NCI-H524 (cell line): ENCODE measurements around the gene GLCCI1.
"Not testable (repeated sequence)": the region's sequence is repeated elsewhere in the genome, so short reads cannot be mapped to it uniquely, and the experiment has no call there.

Experiments used
- DNase-seq, 2 experiments: peaks; one replicate each; lab custom pipeline; 2025; lab: John Stamatoyannopoulos, UW

The GLCCI1 gene

DNA sequence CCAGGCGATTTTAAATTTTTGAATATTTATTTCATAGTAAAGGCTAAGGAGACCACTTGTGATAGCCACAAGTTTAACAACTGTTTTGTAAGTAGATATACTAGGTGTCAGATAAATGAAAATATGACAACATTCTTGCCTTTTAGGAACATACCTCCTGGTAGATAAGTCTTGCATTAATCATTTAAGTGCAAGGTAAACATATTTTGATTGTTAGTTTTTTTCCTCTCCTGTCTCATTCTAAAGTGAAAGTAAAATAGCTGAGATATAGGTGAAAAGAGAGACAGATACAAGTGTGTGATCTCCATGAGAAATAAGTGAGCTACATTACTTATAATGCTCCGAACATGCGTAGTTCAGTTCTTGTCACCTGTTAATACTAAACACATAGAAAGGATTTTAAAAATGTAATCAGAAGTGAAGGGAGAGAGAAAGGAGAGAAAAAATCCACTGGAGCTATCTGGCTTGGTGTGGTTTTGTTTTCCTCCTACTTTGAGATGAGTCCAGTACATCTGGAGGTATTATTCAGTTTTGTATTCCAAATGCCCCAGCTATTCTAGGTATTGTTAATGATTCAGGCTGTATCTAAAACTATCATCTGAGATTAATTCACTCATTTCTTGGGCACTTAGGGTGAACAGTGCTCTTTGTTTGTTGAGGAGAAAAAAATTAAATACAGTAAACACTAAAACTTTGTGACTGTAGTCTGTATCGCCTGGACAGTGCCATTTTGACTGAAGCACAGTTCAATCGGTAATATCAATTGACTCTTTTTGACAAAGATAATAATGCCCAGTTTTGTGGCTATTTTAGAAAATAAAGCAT lies 21.2 kb downstream of the GLCCI1 start:
- DNase-seq, result no peak

GRCh38 chr7:7990441-7990761 lies 21.8 kb downstream of the GLCCI1 start:
- DNase-seq, result no peak

DNA sequence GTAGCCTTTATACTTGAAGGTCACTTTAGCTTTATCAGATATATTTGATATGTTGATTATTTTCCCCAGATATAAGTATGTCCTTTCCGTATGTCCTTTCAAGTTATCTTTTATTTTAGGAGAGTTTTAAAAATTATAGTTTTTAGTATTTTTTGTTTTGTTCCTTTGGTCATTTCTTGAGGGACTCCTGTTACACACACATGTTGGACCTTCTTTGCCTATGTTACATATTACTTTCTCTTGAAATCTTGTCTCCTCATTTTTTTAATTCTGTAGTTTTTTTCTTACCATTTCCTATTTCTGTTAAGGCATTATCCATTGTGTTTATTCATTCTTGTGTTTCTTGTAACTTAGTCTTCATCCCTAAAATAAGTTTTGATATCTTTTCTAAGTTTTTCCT lies 23.9 kb downstream of the GLCCI1 start:
- DNase-seq, result no peak

GRCh38 chr7:7995348-7995747 lies 26.8 kb downstream of the GLCCI1 start:
- DNase-seq, result not testable (repeated sequence)

GRCh38 chr7:7996568-7996967 lies 28.0 kb downstream of the GLCCI1 start:
- no peak for DNase-seq

- DNase-seq, result no peak
Measured at GRCh38 chr7:8000315-8000941, 31.8 kb downstream of the GLCCI1 start.

DNA sequence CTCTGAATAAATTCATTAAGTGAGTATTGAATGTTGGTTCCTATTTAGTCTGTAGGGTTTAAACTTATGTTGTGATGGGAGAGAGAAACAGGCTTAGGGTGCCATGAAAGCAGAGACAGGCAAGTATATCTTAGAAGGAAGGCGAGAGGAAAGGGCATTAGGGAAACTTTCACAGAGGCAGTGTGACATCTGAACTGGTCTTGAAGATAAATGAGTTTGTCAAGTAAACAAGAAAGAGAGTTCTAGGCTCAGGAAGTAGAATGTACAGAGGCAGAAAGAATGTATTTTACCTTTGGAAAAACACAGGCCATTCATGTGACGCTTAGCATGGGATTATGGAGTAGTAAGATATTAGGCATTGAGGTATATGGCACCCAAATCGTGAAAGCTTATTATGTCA lies 34.5 kb downstream of the GLCCI1 start:
- no peak for DNase-seq

DNA sequence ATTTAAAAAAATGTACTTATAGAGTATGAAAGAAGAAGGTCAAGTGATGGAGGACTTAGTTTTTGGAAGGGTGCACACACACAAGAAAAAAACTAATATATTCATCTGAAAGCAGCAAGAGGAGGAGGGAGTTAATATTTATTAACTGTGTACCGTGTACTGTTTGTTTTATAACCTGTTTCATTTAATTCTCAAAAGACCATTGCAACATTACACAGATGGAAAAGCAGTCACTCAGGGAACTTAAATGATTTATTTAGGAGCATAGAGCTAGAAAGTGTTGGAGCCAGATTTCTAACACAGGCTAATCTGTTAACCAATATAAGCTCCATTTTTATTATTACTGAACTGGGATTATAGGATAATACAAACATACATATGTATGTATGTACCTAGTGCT lies 36.7 kb downstream of the GLCCI1 start:
- DNase-seq, result no peak

- DNase-seq, result no peak
Measured at GRCh38 chr7:8014399-8014798, 45.8 kb downstream of the GLCCI1 start.

DNA sequence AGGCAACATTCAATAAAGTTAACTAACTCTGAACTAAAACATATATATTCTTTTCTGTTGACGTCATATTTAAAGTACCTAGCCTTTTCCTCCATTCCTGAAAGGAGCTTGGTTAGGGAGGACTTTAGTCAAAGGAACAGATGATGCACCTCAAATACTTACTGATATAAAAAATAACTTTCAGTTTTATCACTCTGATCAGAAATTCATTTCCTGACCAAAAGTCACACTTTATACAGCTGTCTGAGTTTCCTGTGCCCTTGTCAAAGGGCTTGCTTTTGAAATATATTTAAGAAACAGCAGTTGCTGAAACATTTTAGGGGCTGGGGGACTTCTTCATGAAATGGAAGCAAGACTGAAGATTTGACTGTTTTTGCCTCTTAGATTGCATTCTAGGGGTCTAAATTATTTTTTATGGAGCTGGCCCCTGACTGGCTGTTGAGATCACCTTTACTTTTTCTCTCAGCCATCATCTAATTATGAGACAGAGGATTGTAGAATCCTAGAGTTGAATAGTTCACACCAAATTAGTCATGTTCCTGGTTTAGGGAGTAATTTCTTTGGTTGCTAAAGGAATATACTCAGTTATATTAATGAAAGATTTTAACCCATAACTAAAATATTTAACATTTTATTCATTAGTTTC lies 46.6 kb downstream of the GLCCI1 start:
- DNase-seq, result no peak

DNA sequence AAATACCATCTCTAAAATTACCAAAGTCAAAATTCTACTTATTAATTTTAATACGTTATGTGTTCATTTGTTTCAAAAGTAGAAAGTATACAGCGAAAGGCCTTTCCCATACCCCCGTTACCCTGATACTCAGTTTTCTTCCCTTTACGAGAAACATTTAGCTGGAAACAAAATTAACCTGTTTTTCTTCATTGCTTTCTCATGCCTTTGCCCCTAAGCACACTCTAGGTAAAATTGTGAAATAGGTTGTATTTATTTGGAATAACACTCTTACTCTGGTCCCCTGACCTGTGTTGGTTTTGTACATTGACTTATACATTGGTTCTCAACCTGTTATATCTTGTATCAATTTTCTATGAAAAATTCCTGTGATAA lies 47.1 kb downstream of the GLCCI1 start:
- no peak for DNase-seq

GRCh38 chr7:8017423-8017822 lies 48.8 kb downstream of the GLCCI1 start:
- no peak for DNase-seq

DNA sequence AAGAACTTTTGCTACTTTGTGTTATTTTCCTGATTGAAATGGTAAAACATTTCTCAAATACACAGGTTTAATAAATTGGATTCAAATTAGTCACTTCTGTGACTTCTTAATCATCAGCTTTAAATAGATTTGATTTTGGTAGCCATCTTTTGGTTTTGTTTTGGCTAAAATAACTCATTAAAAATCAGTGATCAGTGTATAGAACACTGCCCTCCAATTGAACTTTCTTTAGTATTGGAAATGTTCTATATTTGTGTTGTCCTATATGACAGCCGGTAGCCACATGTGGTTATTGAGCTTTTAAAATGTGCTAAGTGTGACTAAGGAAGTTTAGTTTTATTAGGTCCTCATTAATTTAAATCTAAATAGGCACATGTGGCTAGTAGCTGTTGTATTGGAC lies 50.4 kb downstream of the GLCCI1 start:
- DNase-seq, result no peak

DNA sequence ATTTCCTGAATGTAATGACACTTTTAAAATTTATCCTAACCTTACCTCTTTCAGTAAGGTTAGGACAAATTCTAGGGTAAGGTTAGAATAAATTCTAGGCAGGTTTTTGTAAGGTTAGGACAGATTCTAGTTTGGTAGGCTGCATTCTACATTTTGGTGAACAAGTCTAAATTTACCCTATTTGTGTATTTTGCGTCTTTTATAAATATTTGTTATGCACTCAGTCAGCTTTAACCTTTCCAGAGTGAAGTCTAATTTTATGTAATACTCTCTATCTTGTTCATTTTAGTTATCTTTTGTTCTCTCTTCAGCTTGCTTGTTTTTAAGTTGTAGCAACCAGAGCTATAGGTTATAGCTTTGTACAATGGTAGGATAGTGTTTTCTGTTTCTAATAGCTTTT lies 54.0 kb downstream of the GLCCI1 start:
- no peak for DNase-seq

DNA sequence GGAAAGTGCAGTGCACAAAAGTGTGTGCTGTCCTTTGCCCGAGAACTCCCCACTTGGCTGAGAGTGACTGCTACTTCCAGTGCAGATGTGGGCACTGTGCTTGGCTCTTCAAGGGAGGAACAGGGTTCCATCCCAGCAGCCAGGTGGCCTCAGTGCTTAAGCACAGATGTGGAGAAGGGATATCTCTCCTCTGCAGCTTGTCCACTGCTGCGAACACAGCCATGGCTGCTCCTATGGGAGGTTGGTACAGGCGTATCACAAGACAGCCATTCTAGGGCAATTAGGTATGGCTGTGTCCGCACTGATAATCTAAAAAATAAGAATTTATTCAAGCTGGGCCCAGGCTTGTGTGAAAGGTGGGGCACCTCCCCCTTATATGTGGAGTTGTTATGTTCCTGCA lies 66.6 kb downstream of the GLCCI1 start:
- peak in 1 of 2 experiments; percentile 4 for DNase-seq

DNA sequence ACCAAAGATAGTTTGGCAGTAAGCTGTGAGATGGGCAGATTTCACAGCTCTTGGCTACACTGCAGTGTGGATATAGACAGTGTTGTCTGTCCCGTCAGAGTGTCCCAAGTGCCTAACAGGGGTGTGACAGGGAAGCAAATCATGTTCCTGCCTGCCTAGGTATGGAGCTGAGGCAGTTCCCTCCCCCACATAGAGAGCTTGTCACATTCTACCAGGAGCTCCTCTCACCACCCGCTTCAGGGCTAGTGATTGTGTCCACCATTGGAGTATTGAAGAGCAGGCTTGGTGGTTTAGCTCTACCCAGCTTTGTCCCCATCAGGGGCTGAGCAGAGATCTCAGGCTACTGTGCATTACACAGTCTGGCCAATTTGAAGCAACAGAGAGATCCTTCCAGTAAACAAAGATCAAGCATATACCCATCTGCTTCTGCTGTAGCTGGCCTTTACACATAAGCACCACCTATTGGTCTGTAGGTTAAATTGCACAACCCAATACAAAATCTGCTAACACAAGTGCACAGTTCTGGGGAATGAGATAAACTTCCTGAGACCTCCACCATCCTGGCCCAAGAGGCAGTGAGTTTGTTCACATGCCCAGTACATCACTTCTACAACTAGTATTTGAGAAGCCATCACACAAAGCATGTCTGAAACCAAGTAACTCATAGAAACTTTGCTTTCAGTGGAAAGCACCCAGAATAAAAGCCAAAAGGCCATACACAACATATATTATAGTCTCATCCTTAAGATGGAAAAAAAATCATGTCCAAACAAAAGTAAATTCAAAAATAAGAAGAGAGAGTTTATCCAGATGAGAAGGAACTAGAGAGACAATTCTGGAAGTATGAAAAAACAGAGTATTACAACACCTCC lies 67.3 kb downstream of the GLCCI1 start:
- peak; percentile 4 to 68 for DNase-seq

DNA sequence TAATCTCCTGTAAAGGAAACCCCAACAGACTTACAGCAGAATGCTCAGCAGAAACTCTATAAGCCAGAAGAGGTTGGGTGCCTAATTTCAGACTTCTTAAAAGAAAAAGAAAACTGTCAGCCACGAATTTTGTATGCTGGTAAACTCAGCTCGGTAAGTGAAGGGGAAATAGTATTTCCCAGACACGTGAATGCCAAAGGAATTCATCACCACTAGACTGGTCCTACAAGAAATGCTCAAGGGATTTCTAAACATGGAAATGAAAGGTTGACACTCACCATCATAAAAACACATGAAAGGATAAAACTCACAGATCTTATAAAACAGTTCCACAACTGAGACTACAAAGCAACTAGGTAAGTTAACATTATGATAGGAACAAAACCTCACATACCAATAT lies 68.6 kb downstream of the GLCCI1 start:
- no peak for DNase-seq

- DNase-seq, result no peak
Measured at GRCh38 chr7:8040768-8041369, 72.3 kb downstream of the GLCCI1 start.

DNA sequence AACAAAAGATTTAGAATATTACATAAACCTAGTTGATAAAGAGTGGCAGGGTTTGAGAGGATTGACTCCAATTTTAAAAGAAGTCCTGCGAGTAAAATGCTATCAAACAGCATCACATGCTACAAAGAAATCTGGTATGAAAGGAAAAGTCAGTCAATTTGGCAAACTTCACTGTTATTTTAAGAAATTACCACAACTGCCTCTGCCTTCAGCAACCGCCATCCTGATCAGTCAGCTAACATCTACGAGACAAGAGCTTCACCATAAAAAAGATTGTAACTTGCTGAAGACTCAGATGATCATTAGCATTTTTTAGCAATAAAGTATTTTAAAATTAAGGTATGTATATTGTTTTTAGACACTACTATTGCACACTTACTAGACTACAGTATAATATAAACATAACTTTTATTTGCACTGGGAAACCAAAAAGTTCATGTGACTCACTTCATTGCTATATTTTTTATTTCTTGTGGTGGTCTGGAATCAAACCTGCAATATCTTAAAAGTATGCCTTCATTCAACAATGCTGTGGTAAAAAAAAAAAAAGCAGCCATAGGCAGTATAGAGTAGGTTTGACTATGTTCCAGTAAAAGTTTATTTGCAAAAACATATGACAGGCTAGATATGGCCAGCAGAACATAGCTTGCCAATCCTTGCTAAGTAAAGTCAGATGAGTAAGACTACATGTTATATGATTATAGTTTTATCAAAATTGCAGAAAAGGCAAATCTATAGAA lies 74.4 kb downstream of the GLCCI1 start:
- DNase-seq, result no peak

- DNase-seq, result no peak
Measured at GRCh38 chr7:8044761-8045430, 76.3 kb downstream of the GLCCI1 start.

- not testable (repeated sequence) for DNase-seq
Measured at GRCh38 chr7:8048067-8048466, 79.5 kb downstream of the GLCCI1 start.
